Measurements from ENCODE around the gene RHEBL1.

RHEBL1 gene

GRCh38 chr12:49040364-49040855 lies 29.4 kb downstream of the RHEBL1 start:
- TF ChIP-seq, protein P1, sequence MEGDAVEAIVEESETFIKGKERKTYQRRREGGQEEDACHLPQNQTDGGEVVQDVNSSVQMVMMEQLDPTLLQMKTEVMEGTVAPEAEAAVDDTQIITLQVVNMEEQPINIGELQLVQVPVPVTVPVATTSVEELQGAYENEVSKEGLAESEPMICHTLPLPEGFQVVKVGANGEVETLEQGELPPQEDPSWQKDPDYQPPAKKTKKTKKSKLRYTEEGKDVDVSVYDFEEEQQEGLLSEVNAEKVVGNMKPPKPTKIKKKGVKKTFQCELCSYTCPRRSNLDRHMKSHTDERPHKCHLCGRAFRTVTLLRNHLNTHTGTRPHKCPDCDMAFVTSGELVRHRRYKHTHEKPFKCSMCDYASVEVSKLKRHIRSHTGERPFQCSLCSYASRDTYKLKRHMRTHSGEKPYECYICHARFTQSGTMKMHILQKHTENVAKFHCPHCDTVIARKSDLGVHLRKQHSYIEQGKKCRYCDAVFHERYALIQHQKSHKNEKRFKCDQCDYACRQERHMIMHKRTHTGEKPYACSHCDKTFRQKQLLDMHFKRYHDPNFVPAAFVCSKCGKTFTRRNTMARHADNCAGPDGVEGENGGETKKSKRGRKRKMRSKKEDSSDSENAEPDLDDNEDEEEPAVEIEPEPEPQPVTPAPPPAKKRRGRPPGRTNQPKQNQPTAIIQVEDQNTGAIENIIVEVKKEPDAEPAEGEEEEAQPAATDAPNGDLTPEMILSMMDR (IDR thresholded peaks at IDR 0.05; ENCODE audit: insufficient read depth, missing control alignments): no peak
- FAIRE-seq (no peak), DNase-seq (ENCODE audit: insufficient read length, low spot score) (no peak)

DNA sequence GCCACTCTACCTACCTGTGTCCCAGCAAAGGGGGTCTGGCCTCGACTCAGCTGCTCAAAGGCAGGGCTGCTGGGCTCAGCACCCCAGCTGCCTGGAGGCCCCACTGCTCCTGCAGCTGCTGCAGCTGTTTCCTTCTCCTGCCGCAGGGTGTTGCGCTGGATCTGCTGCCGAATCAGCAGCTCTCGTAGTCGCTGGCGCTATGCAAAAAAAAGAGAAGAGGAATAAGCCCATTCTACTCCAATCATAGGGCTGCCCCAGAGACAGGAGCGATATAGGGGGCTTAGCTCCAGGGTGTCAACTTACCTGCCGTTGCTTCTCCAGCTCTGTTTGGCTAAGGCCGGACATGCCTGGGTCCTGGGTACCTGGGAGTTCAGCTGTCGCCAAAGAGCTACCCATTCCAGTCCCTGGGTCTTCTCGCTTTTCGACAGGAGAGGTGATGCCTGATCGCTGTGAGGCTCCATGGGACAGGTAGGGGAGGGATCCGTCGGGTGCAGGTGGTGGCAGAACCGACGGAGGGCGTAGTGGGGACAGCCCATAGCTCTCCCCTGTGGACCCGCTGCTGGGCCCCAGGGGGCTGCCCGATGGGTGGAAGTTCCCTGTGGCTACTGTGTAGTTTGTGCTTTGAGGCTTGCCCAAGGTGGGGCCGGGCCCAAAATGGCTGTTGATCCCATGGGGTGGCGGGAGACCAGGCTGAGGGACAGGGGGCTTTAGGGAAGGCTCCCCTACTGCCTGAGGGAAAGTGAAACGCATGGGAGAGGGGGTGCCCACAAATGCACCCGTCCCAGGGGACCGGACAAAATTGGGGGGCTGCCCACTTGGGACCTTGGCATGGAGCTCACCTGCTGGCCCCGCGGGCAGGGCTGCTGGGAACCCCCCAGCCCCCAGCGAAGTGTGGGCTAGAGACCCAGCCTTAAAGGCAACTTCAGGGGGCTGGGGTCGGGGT lies 30.1 kb downstream of the RHEBL1 start:
- FAIRE-seq (no peak), DNase-seq (ENCODE audit: insufficient read length, low spot score) (no peak)
- TF ChIP-seq, protein P1 (IDR thresholded peaks at IDR 0.05; ENCODE audit: insufficient read depth, missing control alignments): no peak

GRCh38 chr12:49038291-49038955 lies 31.4 kb downstream of the RHEBL1 start:
- DNase-seq (ENCODE audit: insufficient read length, low spot score) (no peak), FAIRE-seq (no peak)
- TF ChIP-seq, protein P1 (IDR thresholded peaks at IDR 0.05; ENCODE audit: insufficient read depth, missing control alignments): no peak

DNA sequence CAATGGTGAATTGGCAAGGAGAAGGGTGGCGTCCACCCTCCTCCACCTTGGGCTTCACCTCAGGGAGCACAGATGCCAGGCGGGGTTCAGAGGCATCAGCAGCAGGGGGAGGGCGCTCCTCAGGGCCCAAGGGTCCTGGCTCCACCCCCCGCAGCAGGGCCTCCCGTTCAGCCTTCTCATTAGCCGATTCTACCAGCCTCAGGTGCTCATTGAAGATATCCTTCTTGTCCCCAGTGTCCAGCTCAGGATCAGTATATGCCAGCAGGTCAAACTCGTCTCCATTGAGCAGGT lies 31.9 kb downstream of the RHEBL1 start:
- no peak for FAIRE-seq
- TF ChIP-seq, protein P1 (IDR thresholded peaks at IDR 0.05; ENCODE audit: insufficient read depth, missing control alignments): no peak
- DNase-seq (ENCODE audit: insufficient read length, low spot score): no peak

DNA sequence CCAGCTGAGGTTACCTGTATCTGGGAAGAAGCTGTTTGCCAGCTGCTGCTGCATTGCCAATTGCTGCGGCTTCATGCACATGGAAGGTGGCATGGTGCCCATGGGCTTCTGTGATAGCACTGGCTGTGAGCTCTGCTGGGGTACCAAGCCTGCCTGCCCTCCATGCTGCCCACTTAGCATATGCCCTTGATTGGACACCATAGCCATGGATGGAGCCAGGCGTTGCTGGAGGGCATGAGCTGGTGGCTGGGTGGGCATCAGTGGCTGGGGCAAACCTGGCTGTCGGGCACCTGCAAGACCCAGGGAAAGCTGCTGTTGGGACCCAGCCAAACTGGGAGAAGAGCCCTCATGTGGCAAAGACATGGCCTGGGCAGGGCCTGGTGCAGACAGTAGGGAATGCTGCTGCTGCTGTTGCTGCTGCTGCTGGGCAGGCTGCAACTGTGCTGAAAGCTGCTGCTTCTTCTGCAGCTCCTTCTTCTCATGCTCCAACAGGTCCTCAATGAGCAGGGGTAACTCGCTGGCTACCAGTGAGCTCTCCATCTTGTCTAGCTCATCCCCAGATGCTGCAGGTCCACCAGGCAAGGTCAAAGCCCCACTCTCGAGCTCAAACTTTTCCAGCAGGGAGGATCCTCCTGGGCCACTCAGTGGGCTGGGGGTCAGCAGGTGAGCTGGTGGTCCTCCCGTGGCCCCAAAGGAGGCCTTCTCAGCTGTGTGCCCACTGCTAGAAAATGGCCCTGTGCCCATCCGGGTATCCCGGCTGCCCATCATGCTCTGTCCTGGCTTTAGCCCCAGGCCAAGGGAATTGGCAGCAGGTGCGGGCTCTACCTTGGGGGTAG lies 32.5 kb downstream of the RHEBL1 start:
- TF ChIP-seq, protein P1 (IDR thresholded peaks at IDR 0.05; ENCODE audit: insufficient read depth, missing control alignments): no peak
- FAIRE-seq: no peak
- DNase-seq (ENCODE audit: insufficient read length, low spot score): no peak

DNA sequence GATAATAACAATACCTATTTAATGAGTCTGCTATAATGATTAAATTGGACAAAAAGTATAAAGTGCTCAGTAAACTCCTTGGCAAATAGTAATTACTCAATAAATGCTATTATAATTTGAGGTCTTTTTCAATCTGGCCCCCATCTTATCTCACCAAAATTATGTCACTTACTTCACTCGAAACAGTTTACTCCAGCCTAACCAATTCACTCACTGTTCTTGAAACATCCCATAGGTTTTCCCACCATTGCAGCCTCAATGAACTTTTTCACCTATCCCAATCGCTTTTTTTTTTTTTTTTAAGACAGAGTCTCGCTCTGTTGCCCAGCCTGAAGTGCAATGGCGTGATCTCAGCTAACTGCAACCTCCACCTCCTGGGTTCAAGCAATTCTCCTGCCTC lies 33.8 kb downstream of the RHEBL1 start:
- DNase-seq (ENCODE audit: insufficient read length, low spot score) (no peak), FAIRE-seq (no peak)
- TF ChIP-seq, protein P1 (IDR thresholded peaks at IDR 0.05; ENCODE audit: insufficient read depth, missing control alignments): no peak
